MM.1S (cell line): Measurements from ENCODE around the gene CMIP.

Source experiments
- DNase-seq: peaks from one replicate; pipeline ENCODE4 v3.0.0-alpha.2; 2015
- H2AFZ ChIP-seq: fragments of 300-600 bp; sonication (generic); 2 replicates; pipeline ENCODE4 v1.6.0; 2016; ENCODE audit warnings: antibody characterized with exemption, low read length
- H3F3A ChIP-seq: fragments of 300-600 bp; sonication (generic); 2 replicates; pipeline ENCODE4 v1.6.1; 2016; ENCODE audit warnings: mild to moderate bottlenecking, antibody characterized with exemption, low read length, moderate library complexity, mixed read lengths; ENCODE audit not compliant: insufficient read depth
- H3K27ac ChIP-seq: fragments of 300-600 bp; sonication (generic); 2 replicates; pipeline ENCODE4 v1.5.1; 2016; ENCODE audit warnings: mild to moderate bottlenecking, low read length
- H3K27me3 ChIP-seq: fragments of 300-600 bp; sonication (generic); replicated peaks from 2 replicates; pipeline ENCODE4 v1.6.0; 2016; ENCODE audit warnings: low read length; ENCODE audit not compliant: insufficient read depth
- H3K36me3 ChIP-seq: fragments of 300-600 bp; sonication (generic); replicated peaks from 2 replicates; pipeline ENCODE4 v1.6.1; 2016; ENCODE audit warnings: mild to moderate bottlenecking, low read length, mixed read lengths; ENCODE audit not compliant: insufficient read depth
- H3K4me1 ChIP-seq: fragments of 300-600 bp; sonication (generic); 2 replicates; pipeline ENCODE4 v1.6.1; 2016; ENCODE audit warnings: low read length, mixed read lengths
- H3K4me2 ChIP-seq: fragments of 300-600 bp; sonication (generic); 2 replicates; pipeline ENCODE4 v1.6.0; 2016; ENCODE audit warnings: low read depth, low read length
- H3K4me3 ChIP-seq: fragments of 300-600 bp; sonication (generic); 2 replicates; pipeline ENCODE4 v1.5.1; 2016; ENCODE audit warnings: low read length, mixed read lengths
- H3K79me2 ChIP-seq: fragments of 300-600 bp; sonication (generic); 2 replicates; pipeline ENCODE4 v1.6.1; 2016; ENCODE audit warnings: mixed run types, low read length, mixed read lengths
- H3K9ac ChIP-seq: fragments of 300-600 bp; sonication (generic); 2 replicates; pipeline ENCODE4 v1.6.1; 2016; ENCODE audit warnings: low read length, mixed read lengths
- H3K9me2 ChIP-seq: fragments of 300-600 bp; sonication (generic); replicated peaks from 2 replicates; pipeline ENCODE4 v1.6.1; 2016; ENCODE audit warnings: mild to moderate bottlenecking, low read length, mixed read lengths; ENCODE audit not compliant: insufficient read depth
- H3K9me3 ChIP-seq: fragments of 300-600 bp; sonication (generic); replicated peaks from 2 replicates; pipeline ENCODE4 v1.6.1; 2016; ENCODE audit warnings: mild to moderate bottlenecking, low read length, mixed read lengths; ENCODE audit not compliant: insufficient read depth
- H4K20me1 ChIP-seq: fragments of 300-600 bp; sonication (generic); 2 replicates; pipeline ENCODE4 v1.6.1; 2016; ENCODE audit warnings: mild to moderate bottlenecking, low read length, moderate library complexity, mixed read lengths; ENCODE audit not compliant: insufficient read depth
- EZH2 ChIP-seq: fragments of 300-600 bp; sonication (generic); optimal IDR thresholded peaks from 2 replicates; pipeline ENCODE3; 2017; ENCODE audit warnings: low read depth, mild to moderate bottlenecking, antibody characterized with exemption, low read length, mixed read lengths
- EZH2phosphoT487 ChIP-seq: fragments of 300-600 bp; sonication (generic); IDR thresholded peaks from 2 replicates; pipeline ENCODE4 v1.6.1; 2018; ENCODE audit warnings: antibody characterized with exemption, low read length
- TF ChIP-seq, protein P1 (sequence below): fragments of 300-600 bp; sonication (generic); IDR thresholded peaks from 2 replicates; pipeline ENCODE4 v1.5.1; 2016; ENCODE audit warnings: antibody characterized with exemption, low read length, mixed read lengths

Gene CMIP

DNA sequence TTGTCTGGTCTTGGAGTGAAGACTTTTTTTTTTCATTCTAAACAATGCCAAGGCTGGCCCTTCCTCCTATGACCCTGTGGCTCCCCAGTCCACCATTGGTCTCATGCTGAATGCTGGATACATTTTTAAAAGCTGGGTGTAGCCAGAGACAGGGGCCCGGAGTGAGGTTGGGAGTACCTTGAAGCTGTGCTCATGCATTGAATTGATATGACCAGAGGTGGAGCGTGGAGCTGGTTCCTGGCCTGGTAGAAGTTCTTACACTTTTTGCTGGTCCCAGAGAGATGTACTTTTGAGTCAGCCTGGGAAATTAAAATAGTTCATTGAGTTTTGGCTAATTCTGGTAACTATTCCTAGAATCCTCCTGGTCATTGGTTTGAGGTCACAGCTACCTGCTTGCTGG is 83.6 kb downstream of the CMIP start:
- no peaks in the 10 kb centered on the region for H3K4me1 ChIP-seq
- H3K4me3 ChIP-seq, result no peak overlapping the region
- no peak overlapping the region for H3K27ac ChIP-seq
- no peak for TF ChIP-seq EZH2phosphoT487
- TF ChIP-seq, protein P1, sequence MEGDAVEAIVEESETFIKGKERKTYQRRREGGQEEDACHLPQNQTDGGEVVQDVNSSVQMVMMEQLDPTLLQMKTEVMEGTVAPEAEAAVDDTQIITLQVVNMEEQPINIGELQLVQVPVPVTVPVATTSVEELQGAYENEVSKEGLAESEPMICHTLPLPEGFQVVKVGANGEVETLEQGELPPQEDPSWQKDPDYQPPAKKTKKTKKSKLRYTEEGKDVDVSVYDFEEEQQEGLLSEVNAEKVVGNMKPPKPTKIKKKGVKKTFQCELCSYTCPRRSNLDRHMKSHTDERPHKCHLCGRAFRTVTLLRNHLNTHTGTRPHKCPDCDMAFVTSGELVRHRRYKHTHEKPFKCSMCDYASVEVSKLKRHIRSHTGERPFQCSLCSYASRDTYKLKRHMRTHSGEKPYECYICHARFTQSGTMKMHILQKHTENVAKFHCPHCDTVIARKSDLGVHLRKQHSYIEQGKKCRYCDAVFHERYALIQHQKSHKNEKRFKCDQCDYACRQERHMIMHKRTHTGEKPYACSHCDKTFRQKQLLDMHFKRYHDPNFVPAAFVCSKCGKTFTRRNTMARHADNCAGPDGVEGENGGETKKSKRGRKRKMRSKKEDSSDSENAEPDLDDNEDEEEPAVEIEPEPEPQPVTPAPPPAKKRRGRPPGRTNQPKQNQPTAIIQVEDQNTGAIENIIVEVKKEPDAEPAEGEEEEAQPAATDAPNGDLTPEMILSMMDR, result no peak
- TF ChIP-seq EZH2, result no peak
- no peak for DNase-seq
- no peak overlapping the region for H3K9ac ChIP-seq
- peaks cover 14% of the 10 kb centered on the region for H3K79me2 ChIP-seq
- no peaks in the 10 kb centered on the region for H3K9me2 ChIP-seq
- H3K4me2 ChIP-seq, result no peak overlapping the region
- H4K20me1 ChIP-seq, result no peaks in the 10 kb centered on the region
- no peaks in the 10 kb centered on the region for H3F3A ChIP-seq
- no peaks in the 10 kb centered on the region for H3K36me3 ChIP-seq
- H3K27me3 ChIP-seq, result no peaks in the 10 kb centered on the region
- no peak overlapping the region for H2AFZ ChIP-seq
- no peaks in the 10 kb centered on the region for H3K9me3 ChIP-seq

DNA sequence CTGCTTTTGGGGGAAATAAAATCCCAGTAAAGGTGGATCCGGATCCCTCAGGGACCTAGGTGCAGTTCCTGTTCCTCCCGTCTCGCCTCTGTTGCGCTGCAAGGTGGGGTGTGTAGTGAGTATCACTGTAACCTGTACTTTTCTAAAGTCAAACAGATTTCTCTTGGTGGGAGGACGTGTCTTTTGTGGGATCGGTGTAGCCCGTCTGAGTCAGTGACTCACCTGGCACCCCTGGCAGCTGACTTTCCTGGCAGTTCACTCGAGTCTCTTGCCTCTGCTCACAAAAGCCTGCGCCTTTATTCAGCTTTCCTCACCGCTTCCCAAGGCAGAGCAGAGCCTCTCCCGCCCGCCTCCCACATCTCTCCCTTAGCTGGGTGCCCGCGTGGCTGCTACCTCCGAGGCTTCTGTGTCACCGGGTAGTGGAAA is 85.7 kb downstream of the CMIP start:
- no peaks in the 10 kb centered on the region for H3K9me3 ChIP-seq
- H3K27ac ChIP-seq, result no peak overlapping the region
- no peak for DNase-seq
- no peak overlapping the region for H3K4me3 ChIP-seq
- peaks cover 14% of the 10 kb centered on the region for H3K79me2 ChIP-seq
- no peaks in the 10 kb centered on the region for H3K9me2 ChIP-seq
- H3K27me3 ChIP-seq, result no peaks in the 10 kb centered on the region
- H3F3A ChIP-seq, result no peaks in the 10 kb centered on the region
- TF ChIP-seq, protein P1, result no peak
- TF ChIP-seq EZH2phosphoT487 (no peak), EZH2 (no peak)
- H4K20me1 ChIP-seq, result no peaks in the 10 kb centered on the region
- no peaks in the 10 kb centered on the region for H3K4me1 ChIP-seq
- H3K4me2 ChIP-seq, result no peak overlapping the region
- H3K36me3 ChIP-seq, result no peaks in the 10 kb centered on the region
- H2AFZ ChIP-seq, result no peak overlapping the region
- H3K9ac ChIP-seq, result no peak overlapping the region

DNA sequence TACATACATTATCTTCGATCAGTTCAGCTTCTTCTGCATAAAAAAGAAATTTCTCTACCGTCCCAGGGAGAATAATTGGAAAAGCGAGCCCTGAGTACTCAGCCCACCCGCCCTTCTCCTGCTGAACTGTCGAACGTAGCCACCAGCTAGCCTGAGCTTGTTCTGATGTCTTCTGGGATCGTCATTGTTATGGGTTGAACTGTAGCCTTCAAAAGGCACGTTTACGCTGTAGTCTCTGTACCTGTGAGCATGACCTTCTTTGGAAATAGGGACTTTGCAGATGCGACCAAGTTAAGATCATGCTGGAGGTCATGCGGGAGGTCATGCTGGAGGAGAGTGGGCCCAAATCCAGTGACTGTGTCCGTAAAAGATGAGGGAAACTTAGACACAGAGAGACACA is 86.2 kb downstream of the CMIP start:
- Histone ChIP-seq H3K27ac (no peak overlapping the region), H4K20me1 (no peaks in the 10 kb centered on the region), H3K79me2 (peaks cover 14% of the 10 kb centered on the region), H3K9ac (no peak overlapping the region), H3K36me3 (no peaks in the 10 kb centered on the region), H3K9me2 (no peaks in the 10 kb centered on the region), H3K4me2 (no peak overlapping the region), H3F3A (no peaks in the 10 kb centered on the region), H2AFZ (no peak overlapping the region), H3K4me3 (no peak overlapping the region), H3K4me1 (no peaks in the 10 kb centered on the region), H3K9me3 (no peaks in the 10 kb centered on the region), H3K27me3 (no peaks in the 10 kb centered on the region)
- DNase-seq, result no peak
- TF ChIP-seq EZH2phosphoT487, result no peak
- TF ChIP-seq, protein P1, result no peak
- TF ChIP-seq EZH2, result no peak
